Endothelial cell of umbilical vein (primary cell): ENCODE data around the gene LCE1B. TPM values are rescaled to one million over a fixed set of nuclear protein-coding genes. Genes with fewer than 3 reads are reported as not detected.

Source experiments
- BruUV-seq: library from RNA; stranded (reverse); fragments of 400-500 nt; replicated peaks from 2 replicates; lab custom pipeline; 2021; lab: Mats Ljungman, UMichigan
- CTCF ChIA-PET: fragments of 300-600, 350-600 bp; sonication (Branson Sonifier 250); formaldehyde crosslinking; loops from one replicate; lab custom pipeline; 2021; ENCODE audit warnings: antibody characterized with exemption, inconsistent platforms; lab: Charles Lee
- POLR2A ChIA-PET: fragments of 300-600, 350-600 bp; sonication (Branson Sonifier 250); formaldehyde crosslinking; loops from one replicate; lab custom pipeline; 2021; ENCODE audit warnings: antibody characterized with exemption, inconsistent platforms; lab: Charles Lee
- DNase-seq: peaks from one replicate; pipeline ENCODE4 v3.0.0-alpha.2; 2011; ENCODE audit warnings: low read depth, low spot score
- FAIRE-seq: peaks from 2 replicates; lab custom pipeline; 2011; peaks lifted over from hg19 to GRCh38; lab: Jason Lieb, UNC
- H2AFZ ChIP-seq: 2 replicates; pipeline ENCODE4 v1.6.0; 2012; ENCODE audit warnings: low read depth, low read length, control low read depth, inconsistent platforms
- H3K27ac ChIP-seq: 2 replicates; pipeline ENCODE4 v1.5.1; 2011; ENCODE audit warnings: low read depth, mild to moderate bottlenecking, control low read depth, low read length, moderate library complexity; ENCODE audit not compliant: insufficient read depth
- H3K27me3 ChIP-seq, 2 experiments: 2 replicates each; pipeline versions ENCODE4 v1.6.0 to v1.6.1; 2011; ENCODE audit warnings: low read length in 2 of 2, mixed read lengths in 1 of 2; ENCODE audit not compliant: control insufficient read depth in 2 of 2, insufficient read depth in 2 of 2
- H3K36me3 ChIP-seq, 2 experiments: 2 replicates in 1 of 2; 3 replicates in 1 of 2; pipeline ENCODE4 v1.5.1; 2011; ENCODE audit warnings: low read length in 2 of 2, mild to moderate bottlenecking in 1 of 2, moderate library complexity in 1 of 2; ENCODE audit not compliant: control insufficient read depth in 2 of 2, insufficient read depth in 2 of 2; ENCODE audit errors: extremely low read depth in 1 of 2
- H3K4me1 ChIP-seq: 3 replicates; pipeline ENCODE4 v1.5.1; 2011; ENCODE audit warnings: mild to moderate bottlenecking, low read length; ENCODE audit not compliant: control insufficient read depth, insufficient read depth; ENCODE audit errors: extremely low read depth
- H3K4me2 ChIP-seq: 2 replicates; pipeline ENCODE4 v1.6.1; 2011; ENCODE audit warnings: low read length, control low read depth, mixed read lengths; ENCODE audit not compliant: insufficient read depth
- H3K4me3 ChIP-seq, 3 experiments: fragments of 200-600 bp in 1 of 3; sonication (generic), shearing (Covaris generic) in 1 of 3; replicated peaks in 1 of 3; 2 replicates each; pipeline ENCODE4 v1.5.1; 2011 to 2016; ENCODE audit warnings: control low read depth in 3 of 3, low read length in 3 of 3, mild to moderate bottlenecking in 2 of 3, inconsistent platforms in 1 of 3, low read depth in 1 of 3, moderate library complexity in 1 of 3; ENCODE audit not compliant: insufficient read depth in 1 of 3
- H3K79me2 ChIP-seq: 2 replicates; pipeline ENCODE4 v1.6.0; 2012; ENCODE audit warnings: low read length, inconsistent platforms; ENCODE audit not compliant: control insufficient read depth, insufficient read depth
- H3K9ac ChIP-seq: replicated peaks from 2 replicates; pipeline ENCODE3; 2011; ENCODE audit warnings: low read length, control low read depth; ENCODE audit not compliant: insufficient read depth; ENCODE audit errors: extremely low read depth
- H3K9me1 ChIP-seq: replicated peaks from 3 replicates; pipeline ENCODE4 v1.6.0; 2011; ENCODE audit warnings: mild to moderate bottlenecking, low read length; ENCODE audit not compliant: control insufficient read depth, insufficient read depth; ENCODE audit errors: extremely low read depth
- H3K9me3 ChIP-seq: replicated peaks from 2 replicates; pipeline ENCODE4 v1.5.1; 2012; ENCODE audit warnings: low read length, inconsistent platforms; ENCODE audit not compliant: control insufficient read depth, insufficient read depth
- H4K20me1 ChIP-seq: replicated peaks from 2 replicates; pipeline ENCODE3; 2011; ENCODE audit warnings: mild to moderate bottlenecking, low read length; ENCODE audit not compliant: control insufficient read depth, insufficient read depth; ENCODE audit errors: extremely low read depth
- CTCF ChIP-seq, 2 donors: IDR thresholded peaks; 1 replicate in 1 of 2; 2 replicates in 1 of 2; pipeline ENCODE4 v1.5.1; 2011; ENCODE audit warnings: low read length in 2 of 2, mild to moderate bottlenecking in 2 of 2, moderate library complexity in 2 of 2, control low read depth in 1 of 2, inconsistent platforms in 1 of 2, low read depth in 1 of 2; ENCODE audit not compliant: insufficient read depth in 1 of 2; ENCODE audit errors: extremely low read depth in 1 of 2
- EZH2 ChIP-seq: IDR thresholded peaks from 2 replicates; pipeline ENCODE4 v1.6.1; 2012; ENCODE audit warnings: borderline replicate concordance, low read depth, mild to moderate bottlenecking, moderate library complexity, low read length, inconsistent platforms; ENCODE audit not compliant: severe bottlenecking
- FOS ChIP-seq: IDR thresholded peaks from 2 replicates; pipeline ENCODE4 v1.6.1; 2011; ENCODE audit warnings: mild to moderate bottlenecking, low read length, moderate library complexity, borderline replicate concordance; ENCODE audit not compliant: insufficient read depth
- GATA2 ChIP-seq: IDR thresholded peaks from 2 replicates; pipeline ENCODE4 v1.7.0; 2011; ENCODE audit warnings: low read depth, mild to moderate bottlenecking, moderate library complexity, mixed read lengths, low read length; ENCODE audit not compliant: insufficient read length, insufficient read depth
- JUN ChIP-seq: IDR thresholded peaks from 2 replicates; pipeline ENCODE4 v1.6.1; 2011; ENCODE audit warnings: borderline replicate concordance, low read depth; ENCODE audit not compliant: insufficient read length, insufficient read depth
- MAX ChIP-seq: IDR thresholded peaks from 2 replicates; pipeline ENCODE4 v1.6.1; 2011; ENCODE audit not compliant: insufficient read depth, insufficient read length
- MYC ChIP-seq: IDR thresholded peaks from one replicate; pipeline ENCODE4 v1.6.1; 2011; ENCODE audit warnings: mild to moderate bottlenecking, low read depth, low read length
- POLR2A ChIP-seq: IDR thresholded peaks from 2 replicates; pipeline ENCODE4 v1.6.1; 2012; ENCODE audit warnings: low read depth, mild to moderate bottlenecking, control low read depth, low read length
- POLR2AphosphoS5 ChIP-seq: IDR thresholded peaks from 2 replicates; pipeline ENCODE4 v1.6.1; 2012; ENCODE audit warnings: low read depth, mild to moderate bottlenecking, control low read depth, low read length, moderate library complexity; ENCODE audit not compliant: insufficient read depth
- dilution Hi-C: fragments of 300-500 bp; cut with MboI; formaldehyde crosslinking; loops from one replicate; pipeline ENCODE4 v1.15.0; 2019; ENCODE audit warnings: low sequenced_read_pairs; ENCODE audit not compliant: extremely low pct_ligation_motif_present
- intact Hi-C: fragments of 100-400 bp; cut with micrococcal nuclease; formaldehyde crosslinking; loops from one replicate; pipeline ENCODE4 v1.10.0; 2022
- polyA plus RNA-seq, 4 experiments: library from polyadenylated mRNA; depleted of rRNA in 3 of 4; stranded (reverse) in 3 of 4; unstranded in 1 of 4; fragments of >200 nt; gene quantifications; 2 replicates each; pipeline versions ENCODE4 v1.2.1 to v1.2.3, GENCODE V29; 2011 to 2012; ENCODE audit warnings: missing spikeins in 1 of 4
- total RNA-seq: library from RNA; stranded (reverse); gene quantifications from 2 replicates; pipeline ENCODE4 v1.2.3, GENCODE V29; 2021

LCE1B gene
- total and polyA plus RNA-seq, 2 donors (not counting 3 experiments of a cell fraction or from before 2014, with no cell fraction given), result not detected

- CTCF ChIA-PET, result no interaction called here
- no peak overlapping the region for H2AFZ ChIP-seq
- POLR2A ChIA-PET, result no interaction called here
Measured at GRCh38 chr1:152770411-152770810, 41.4 kb upstream of the LCE1B start.

More at GRCh38 chr1:152770411-152770810, 41.4 kb upstream of the LCE1B start:
- no peak for TF ChIP-seq MYC
- TF ChIP-seq GATA2, result no peak
- no peak for TF ChIP-seq POLR2AphosphoS5
- no peak for TF ChIP-seq FOS
- no peak for TF ChIP-seq POLR2A
- no peak for TF ChIP-seq EZH2
- no peak for TF ChIP-seq MAX
- TF ChIP-seq CTCF (IDR thresholded peaks at IDR 0.05; ENCODE audit: extremely low read depth in 1 of 2, insufficient read depth in 1 of 2, low read depth in 1 of 2, low read length in 2 of 2), result no peak
- TF ChIP-seq JUN, result no peak
- Histone ChIP-seq H3K79me2 (no peaks in the 10 kb centered on the region), H3K4me3 (no peak overlapping the region), H3K9me3 (no peaks in the 10 kb centered on the region), H3K9me1 (no peaks in the 10 kb centered on the region), H3K9ac (no peak overlapping the region), H3K36me3 (no peaks in the 10 kb centered on the region), H3K27me3 (no peaks in the 10 kb centered on the region), H4K20me1 (no peaks in the 10 kb centered on the region), H3K4me1 (no peaks in the 10 kb centered on the region), H3K27ac (no peak overlapping the region), H3K4me2 (no peak overlapping the region)
- DNase-seq (no peak), FAIRE-seq (no peak)
- intact Hi-C loops (no loop called here), dilution Hi-C loops (no loop called here)
- BruUV-seq, result no TSS peak
